A549 (cell line): ENCODE measurements around the gene ASAP2. TPM values are rescaled to one million over a fixed set of nuclear protein-coding genes. Genes with fewer than 3 reads are reported as not detected.

Experiments used
- ATAC-seq, 2 experiments: fragments of 200-7000 bp in 1 of 2; fragments of >200 bp in 1 of 2; cut with Nextera tagmentation in 1 of 2; cut with Tn5 transposase in 1 of 2; 3 replicates each; pipeline versions ENCODE4 v1.8.0 to v1.9.1; 2018 to 2020; ENCODE audit warnings: mild to moderate bottlenecking in 1 of 2, moderate library complexity in 1 of 2
- CTCF ChIA-PET: fragments of 300-600 bp; sonication (Branson Sonifier 250); formaldehyde crosslinking; extraction: SDS; loops from one replicate; lab custom pipeline; 2021; ENCODE audit warnings: antibody characterized with exemption, inconsistent platforms; lab: Yijun Ruan, JAX
- POLR2A ChIA-PET: fragments of 350-600 bp; formaldehyde crosslinking; extraction: SDS; loops from one replicate; lab custom pipeline; 2021; ENCODE audit warnings: antibody characterized with exemption, inconsistent platforms; lab: Yijun Ruan, JAX
- DNase-seq, 2 experiments: peaks; one replicate each; pipeline versions ENCODE4 v3.0.0 to v3.0.0-alpha.2; 2011 to 2016; ENCODE audit warnings: low read depth in 1 of 2, low spot score in 1 of 2
- FAIRE-seq: peaks from 2 replicates; lab custom pipeline; 2011; peaks lifted over from hg19 to GRCh38; lab: Jason Lieb, UNC
- H3K27ac ChIP-seq, 2 experiments: fragments of >200 bp; sonication (Bioruptor Twin); formaldehyde crosslinking; 3 replicates each; pipeline ENCODE4 v1.5.1; 2016 to 2017
- H3K4me1 ChIP-seq: fragments of >200 bp; sonication (Bioruptor Twin); formaldehyde crosslinking; 3 replicates; pipeline ENCODE4 v1.6.1; 2016
- H3K4me2 ChIP-seq: fragments of >200 bp; sonication (Bioruptor Twin); formaldehyde crosslinking; 3 replicates; pipeline ENCODE4 v1.6.1; 2016
- H3K4me3 ChIP-seq: fragments of >200 bp; sonication (Bioruptor Twin); formaldehyde crosslinking; 3 replicates; pipeline ENCODE4 v1.5.1; 2016
- H3K9me3 ChIP-seq: fragments of >200 bp; sonication (Bioruptor Twin); formaldehyde crosslinking; 3 replicates; pipeline ENCODE4 v1.6.1; 2016
- BHLHE40 ChIP-seq: IDR thresholded peaks from 2 replicates; pipeline ENCODE4 v1.6.1; 2012; ENCODE audit warnings: low read depth, low read length, inconsistent platforms
- CBX8 ChIP-seq: fragments of 200-600 bp; sonication (generic); IDR thresholded peaks from 2 replicates; pipeline ENCODE4 v1.6.1; 2016
- CEBPB ChIP-seq, 2 experiments: fragments of >200 bp in 1 of 2; sonication (Bioruptor Twin) in 1 of 2; formaldehyde crosslinking in 1 of 2; IDR thresholded peaks; 2 replicates each; pipeline ENCODE4 v1.6.1; 2012 to 2016
- CHD4 ChIP-seq: fragments of 200-600 bp; sonication (generic); IDR thresholded peaks from 2 replicates; pipeline ENCODE4 v1.6.1; 2016; ENCODE audit warnings: antibody characterized with exemption, mild to moderate bottlenecking, borderline replicate concordance
- EHF ChIP-seq: fragments of 250-450 bp; sonication (Bioruptor Pico); IDR thresholded peaks from 2 replicates; pipeline ENCODE4 v1.5.0; 2020; ENCODE audit warnings: mild to moderate bottlenecking
- EHMT2 ChIP-seq: fragments of 200-600 bp; sonication (generic); IDR thresholded peaks from 2 replicates; pipeline ENCODE4 v1.6.1; 2016; ENCODE audit warnings: antibody characterized with exemption, low read depth, mild to moderate bottlenecking, moderate library complexity
- EP300 ChIP-seq, 2 experiments: fragments of >200 bp; sonication (Bioruptor Twin); formaldehyde crosslinking; IDR thresholded peaks; 2 replicates in 1 of 2; 3 replicates in 1 of 2; pipeline ENCODE4 v1.6.1; 2016 to 2017
- FOXS1 ChIP-seq: fragments of 250-450 bp; sonication (Bioruptor Pico); IDR thresholded peaks from 2 replicates; pipeline ENCODE4 v1.5.0; 2020; ENCODE audit warnings: mild to moderate bottlenecking, moderate library complexity
- GATA3 ChIP-seq: IDR thresholded peaks from 2 replicates; pipeline ENCODE4 v1.6.1; 2012; ENCODE audit warnings: borderline replicate concordance
- HDAC2 ChIP-seq: fragments of 200-600 bp; sonication (generic); IDR thresholded peaks from 2 replicates; pipeline ENCODE4 v1.6.1; 2016
- HOXB5 ChIP-seq: fragments of 250-450 bp; sonication (Bioruptor Pico); IDR thresholded peaks from 2 replicates; pipeline ENCODE4 v1.5.0; 2020; ENCODE audit warnings: mild to moderate bottlenecking, moderate library complexity
- KDM5A ChIP-seq: fragments of 200-600 bp; sonication (generic); IDR thresholded peaks from 2 replicates; pipeline ENCODE4 v1.6.1; 2016; ENCODE audit warnings: antibody characterized with exemption, mild to moderate bottlenecking
- MAFK ChIP-seq: fragments of 450-650 bp; IDR thresholded peaks from 2 replicates; pipeline ENCODE4 v1.6.1; 2014; ENCODE audit not compliant: partially characterized antibody
- MAZ ChIP-seq: fragments of 150-350 bp; IDR thresholded peaks from 2 replicates; pipeline ENCODE4 v1.6.1; 2014; ENCODE audit warnings: antibody characterized with exemption, low read depth, low read length, borderline replicate concordance
- MYC ChIP-seq: IDR thresholded peaks from 2 replicates; pipeline ENCODE4 v1.6.1; 2012; ENCODE audit warnings: mild to moderate bottlenecking, inconsistent platforms, low read length, improper control_type of control experiment, borderline replicate concordance
- NFE2L2 ChIP-seq: fragments of 150-350 bp; conservative IDR thresholded peaks from 2 replicates; pipeline ENCODE4 v1.6.1; 2014; ENCODE audit warnings: low read length
- NR3C1 ChIP-seq: fragments of >200 bp; sonication (Bioruptor Twin); formaldehyde crosslinking; IDR thresholded peaks from 3 replicates; pipeline ENCODE4 v1.6.1; 2017
- SMC3 ChIP-seq: fragments of >200 bp; sonication (Bioruptor Twin); formaldehyde crosslinking; IDR thresholded peaks from 3 replicates; pipeline ENCODE4 v1.6.1; 2018; ENCODE audit warnings: inconsistent platforms
- ZC3H11A ChIP-seq: fragments of 450-650 bp; IDR thresholded peaks from 2 replicates; pipeline ENCODE4 v1.6.1; 2014; ENCODE audit warnings: antibody characterized with exemption, mild to moderate bottlenecking
- WGBS: methylation state at CpG from one replicate; pipeline ENCODE4 v1.1.6; 2017; ENCODE audit errors: missing lambda C conversion rate; 5-methylcytosine and 5-hydroxymethylcytosine counted together
- polyA plus RNA-seq, 4 experiments: library from polyadenylated mRNA; depleted of rRNA in 3 of 4; stranded (reverse); fragments of >200 nt; fragmentation: RNase III in 1 of 4; extraction: RNeasy Plus Mini Kit Qiagen cat#74134 plus additional on column Dnase treatment in 1 of 4; gene quantifications; 2 replicates in 3 of 4; 3 replicates in 1 of 4; pipeline ENCODE4 v1.2.3, GENCODE V29; 2011 to 2017
- TF ChIP-seq, protein P1 (sequence below): IDR thresholded peaks from 2 replicates; pipeline ENCODE4 v1.6.1; 2012
- TF ChIP-seq, protein P2 (sequence below): fragments of 450-650 bp; IDR thresholded peaks from 2 replicates; pipeline ENCODE4 v1.6.1; 2014; ENCODE audit warnings: antibody characterized with exemption
- TF ChIP-seq, protein P3 (sequence below): fragments of >200 bp; sonication (Bioruptor Twin); formaldehyde crosslinking; IDR thresholded peaks from 3 replicates; pipeline ENCODE4 v1.5.1; 2016
- TF ChIP-seq, protein P4 (sequence below): fragments of >200 bp; sonication (Bioruptor Twin); formaldehyde crosslinking; IDR thresholded peaks from 2 replicates; pipeline ENCODE4 v1.6.1; 2016

Gene ASAP2
- polyA plus RNA-seq, 2 of the 4 experiments (the other 2 are of a cell fraction) = 17.8 to 27.9 TPM

DNA sequence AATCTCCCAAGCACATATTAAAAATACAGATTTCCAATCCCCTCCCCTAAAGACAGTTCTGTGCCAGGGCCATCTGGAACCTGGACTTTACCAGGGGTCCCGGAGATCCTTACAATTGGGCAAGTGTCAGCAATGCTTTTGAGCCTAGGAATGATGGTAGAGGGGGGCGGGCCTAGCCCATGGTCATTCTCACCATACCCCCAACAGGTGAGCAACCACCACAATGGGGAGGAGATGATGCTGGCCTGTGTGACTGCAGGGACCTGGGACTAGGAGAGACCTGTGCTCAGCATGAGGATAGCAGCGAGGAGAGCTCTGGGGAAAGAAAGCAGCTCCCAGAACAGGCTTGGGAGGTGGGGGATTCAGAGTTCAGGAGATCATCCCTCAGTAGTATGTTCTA is 13.9 kb upstream of the ASAP2 start:
- ChIA-PET CTCF (interaction anchor here (0.9 to 2.4 kb wide), 4 partner anchors 12 to 91 kb away, joined by 3 to 14 read pairs (median 5); partner anchors contain the start of gene ASAP2), POLR2A (no interaction called here)
- FAIRE-seq = no peak
- no peak overlapping the region for H3K27ac ChIP-seq
- TF ChIP-seq HOXB5 (no peak), EP300 (IDR thresholded peaks at IDR 0.05) (no peak), MAZ (no peak), ZC3H11A (no peak), NFE2L2 (no peak)
- TF ChIP-seq, protein P1, sequence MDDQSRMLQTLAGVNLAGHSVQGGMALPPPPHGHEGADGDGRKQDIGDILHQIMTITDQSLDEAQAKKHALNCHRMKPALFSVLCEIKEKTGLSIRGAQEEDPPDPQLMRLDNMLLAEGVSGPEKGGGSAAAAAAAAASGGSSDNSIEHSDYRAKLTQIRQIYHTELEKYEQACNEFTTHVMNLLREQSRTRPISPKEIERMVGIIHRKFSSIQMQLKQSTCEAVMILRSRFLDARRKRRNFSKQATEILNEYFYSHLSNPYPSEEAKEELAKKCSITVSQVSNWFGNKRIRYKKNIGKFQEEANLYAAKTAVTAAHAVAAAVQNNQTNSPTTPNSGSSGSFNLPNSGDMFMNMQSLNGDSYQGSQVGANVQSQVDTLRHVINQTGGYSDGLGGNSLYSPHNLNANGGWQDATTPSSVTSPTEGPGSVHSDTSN = no peak
- TF ChIP-seq, protein P2, sequence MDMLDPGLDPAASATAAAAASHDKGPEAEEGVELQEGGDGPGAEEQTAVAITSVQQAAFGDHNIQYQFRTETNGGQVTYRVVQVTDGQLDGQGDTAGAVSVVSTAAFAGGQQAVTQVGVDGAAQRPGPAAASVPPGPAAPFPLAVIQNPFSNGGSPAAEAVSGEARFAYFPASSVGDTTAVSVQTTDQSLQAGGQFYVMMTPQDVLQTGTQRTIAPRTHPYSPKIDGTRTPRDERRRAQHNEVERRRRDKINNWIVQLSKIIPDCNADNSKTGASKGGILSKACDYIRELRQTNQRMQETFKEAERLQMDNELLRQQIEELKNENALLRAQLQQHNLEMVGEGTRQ = no peak
- H3K4me2 ChIP-seq = no peak overlapping the region
- H3K9me3 ChIP-seq = no peaks in the 10 kb centered on the region
- DNase-seq = no peak
- WGBS = 81% methylated on average over 3 of the region's 3 CpGs
- 0 out of 3 replicates have a peak, but pooled peaks cover 4% of the 10 kb centered on the region for H3K4me1 ChIP-seq
- no peak for ATAC-seq
- no peak overlapping the region for H3K4me3 ChIP-seq

DNA sequence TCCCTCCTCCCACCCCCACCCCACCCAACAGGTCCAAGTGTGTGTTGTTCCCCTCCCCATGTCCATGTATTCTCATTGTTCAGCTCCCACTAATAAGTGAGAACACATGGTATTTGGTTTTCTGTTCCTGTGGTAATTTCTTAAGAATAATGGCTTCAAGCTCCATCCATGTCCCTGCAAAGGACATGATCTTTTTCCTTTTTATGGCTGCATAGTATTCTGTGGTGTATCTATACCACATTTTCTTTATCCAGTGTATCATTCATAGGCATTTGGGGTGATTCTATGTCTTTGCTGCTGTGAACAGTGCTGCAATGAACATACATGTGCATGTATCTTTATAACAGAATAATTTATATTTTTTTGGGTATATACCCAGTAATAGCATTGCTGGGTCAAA is 12.3 kb upstream of the ASAP2 start:
- Histone ChIP-seq H3K4me2 (no peak overlapping the region), H3K9me3 (no peaks in the 10 kb centered on the region), H3K4me3 (no peak overlapping the region), H3K27ac (no peak overlapping the region), H3K4me1 (0 out of 3 replicates have a peak, but pooled peaks cover 4% of the 10 kb centered on the region)
- TF ChIP-seq, protein P3, sequence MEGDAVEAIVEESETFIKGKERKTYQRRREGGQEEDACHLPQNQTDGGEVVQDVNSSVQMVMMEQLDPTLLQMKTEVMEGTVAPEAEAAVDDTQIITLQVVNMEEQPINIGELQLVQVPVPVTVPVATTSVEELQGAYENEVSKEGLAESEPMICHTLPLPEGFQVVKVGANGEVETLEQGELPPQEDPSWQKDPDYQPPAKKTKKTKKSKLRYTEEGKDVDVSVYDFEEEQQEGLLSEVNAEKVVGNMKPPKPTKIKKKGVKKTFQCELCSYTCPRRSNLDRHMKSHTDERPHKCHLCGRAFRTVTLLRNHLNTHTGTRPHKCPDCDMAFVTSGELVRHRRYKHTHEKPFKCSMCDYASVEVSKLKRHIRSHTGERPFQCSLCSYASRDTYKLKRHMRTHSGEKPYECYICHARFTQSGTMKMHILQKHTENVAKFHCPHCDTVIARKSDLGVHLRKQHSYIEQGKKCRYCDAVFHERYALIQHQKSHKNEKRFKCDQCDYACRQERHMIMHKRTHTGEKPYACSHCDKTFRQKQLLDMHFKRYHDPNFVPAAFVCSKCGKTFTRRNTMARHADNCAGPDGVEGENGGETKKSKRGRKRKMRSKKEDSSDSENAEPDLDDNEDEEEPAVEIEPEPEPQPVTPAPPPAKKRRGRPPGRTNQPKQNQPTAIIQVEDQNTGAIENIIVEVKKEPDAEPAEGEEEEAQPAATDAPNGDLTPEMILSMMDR = no peak
- TF ChIP-seq HDAC2 (no peak), CBX8 (no peak), KDM5A (no peak), GATA3 (no peak), EHF (CRISPR knock-in tag) (no peak), NR3C1 (no peak), SMC3 (no peak), CHD4 (no peak), BHLHE40 (no peak), MYC (no peak), MAFK (no peak), CEBPB (IDR thresholded peaks at IDR 0.05) (no peak), EHMT2 (no peak), FOXS1 (CRISPR knock-in tag) (no peak)
- TF ChIP-seq, protein P2 = no peak
- TF ChIP-seq, protein P4, sequence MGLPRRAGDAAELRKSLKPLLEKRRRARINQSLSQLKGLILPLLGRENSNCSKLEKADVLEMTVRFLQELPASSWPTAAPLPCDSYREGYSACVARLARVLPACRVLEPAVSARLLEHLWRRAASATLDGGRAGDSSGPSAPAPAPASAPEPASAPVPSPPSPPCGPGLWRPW = no peak
- no peak for DNase-seq
- CTCF ChIA-PET = interaction anchor here (0.6 to 2.4 kb wide), 5 partner anchors 11 to 1765 kb away, joined by 3 to 14 read pairs (median 4); partner anchors contain the start of gene ASAP2
- POLR2A ChIA-PET = no interaction called here
- ATAC-seq = no peak
- FAIRE-seq = no peak
